ENCODE results near the gene COX19. TPM values are rescaled to one million over a fixed set of nuclear protein-coding genes. Genes with fewer than 3 reads are reported as not detected.
"Not testable (repeated sequence)": the region's sequence is repeated elsewhere in the genome, so short reads cannot be mapped to it uniquely, and the experiment has no call there.

The COX19 gene
- total and polyA plus RNA-seq, 12 donors = 3.7 to 9.1 (median 6.1) TPM

DNA sequence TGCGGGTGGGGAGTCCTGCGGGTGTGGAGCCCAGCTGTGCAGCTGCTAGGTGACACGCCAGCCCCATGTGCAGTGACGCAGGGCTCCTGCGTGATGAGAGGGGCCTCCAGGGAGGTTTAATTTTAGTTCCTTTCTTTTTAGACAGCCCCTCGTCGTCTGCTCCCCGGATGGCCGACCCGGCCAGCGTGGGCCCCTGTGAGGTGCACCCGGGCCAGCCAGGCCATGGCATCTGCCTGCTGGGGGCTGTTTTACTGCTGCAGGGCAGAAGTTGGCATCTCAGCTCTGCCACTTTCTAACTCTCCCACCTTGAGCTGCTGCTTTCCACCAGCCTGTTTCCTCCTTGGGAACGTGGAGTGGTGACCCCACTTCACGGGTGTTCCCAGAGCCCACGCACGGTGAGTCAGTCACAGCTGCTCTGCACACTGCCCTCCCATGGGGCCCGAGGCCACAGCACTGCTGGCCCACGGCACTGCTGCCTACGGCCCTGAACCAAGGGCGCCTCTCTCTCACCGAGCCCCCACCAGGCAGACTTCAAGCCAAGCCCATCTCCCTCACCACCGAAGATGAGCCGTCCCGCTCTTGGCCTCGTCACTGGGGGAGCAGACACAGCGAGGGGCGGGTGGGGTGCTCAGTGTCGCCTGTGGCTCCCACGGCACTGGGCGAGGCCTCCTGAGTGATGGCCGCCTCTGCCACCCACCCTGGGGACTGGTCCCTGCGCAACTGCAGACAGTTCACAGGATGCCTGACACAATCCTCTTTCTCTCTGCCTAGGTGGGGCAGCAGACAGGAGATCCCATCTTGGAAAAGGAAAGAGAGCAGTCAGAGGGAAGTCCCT lies 28.9 kb upstream of the COX19 start:
- TF ChIP-seq, protein P1, sequence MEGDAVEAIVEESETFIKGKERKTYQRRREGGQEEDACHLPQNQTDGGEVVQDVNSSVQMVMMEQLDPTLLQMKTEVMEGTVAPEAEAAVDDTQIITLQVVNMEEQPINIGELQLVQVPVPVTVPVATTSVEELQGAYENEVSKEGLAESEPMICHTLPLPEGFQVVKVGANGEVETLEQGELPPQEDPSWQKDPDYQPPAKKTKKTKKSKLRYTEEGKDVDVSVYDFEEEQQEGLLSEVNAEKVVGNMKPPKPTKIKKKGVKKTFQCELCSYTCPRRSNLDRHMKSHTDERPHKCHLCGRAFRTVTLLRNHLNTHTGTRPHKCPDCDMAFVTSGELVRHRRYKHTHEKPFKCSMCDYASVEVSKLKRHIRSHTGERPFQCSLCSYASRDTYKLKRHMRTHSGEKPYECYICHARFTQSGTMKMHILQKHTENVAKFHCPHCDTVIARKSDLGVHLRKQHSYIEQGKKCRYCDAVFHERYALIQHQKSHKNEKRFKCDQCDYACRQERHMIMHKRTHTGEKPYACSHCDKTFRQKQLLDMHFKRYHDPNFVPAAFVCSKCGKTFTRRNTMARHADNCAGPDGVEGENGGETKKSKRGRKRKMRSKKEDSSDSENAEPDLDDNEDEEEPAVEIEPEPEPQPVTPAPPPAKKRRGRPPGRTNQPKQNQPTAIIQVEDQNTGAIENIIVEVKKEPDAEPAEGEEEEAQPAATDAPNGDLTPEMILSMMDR (IDR thresholded peaks at IDR 0.05) = no peak
- intact Hi-C loops (cut with DNase I) = no loop called here
- ATAC-seq (peak in 7 of 8 donors; percentile 7 to 46 (median 30)), DNase-seq (no peak)
- H3K27me3 ChIP-seq = no peaks in the 10 kb centered on the region
- peaks cover 0 to 47% (median 10%) of the 10 kb centered on the region in 9 donors for H3K36me3 ChIP-seq
- 75 to 83% methylated on average over 32 of the region's 32 CpGs for WGBS, 2 donors
- no peaks in the 10 kb centered on the region for H3K9me3 ChIP-seq
- no peak overlapping the region for H3K4me3 ChIP-seq
- H3K4me1 ChIP-seq = no peaks in the 10 kb centered on the region
- H3K27ac ChIP-seq = no peak overlapping the region

DNA sequence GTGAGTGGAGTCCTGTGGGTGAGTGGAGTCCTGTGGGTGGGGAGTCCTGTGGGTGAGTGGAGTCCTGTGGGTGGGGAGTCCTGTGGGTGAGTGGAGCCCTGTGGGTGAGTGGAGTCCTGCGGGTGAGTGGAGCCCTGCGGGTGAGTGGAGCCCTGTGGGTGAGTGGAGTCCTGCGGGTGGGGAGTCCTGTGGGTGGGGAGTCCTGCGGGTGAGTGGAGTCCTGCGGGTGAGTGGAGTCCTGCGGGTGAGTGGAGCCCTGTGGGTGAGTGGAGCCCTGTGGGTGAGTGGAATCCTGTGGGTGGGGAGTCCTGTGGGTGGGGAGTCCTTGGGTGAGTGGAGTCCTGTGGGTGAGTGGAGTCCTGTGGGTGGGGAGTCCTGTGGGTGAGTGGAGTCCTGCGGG lies 27.1 kb upstream of the COX19 start:
- H3K27ac ChIP-seq; H3K9me3 ChIP-seq; DNase-seq; H3K27me3 ChIP-seq; ATAC-seq; H3K4me3 ChIP-seq; H3K4me1 ChIP-seq; intact Hi-C loops (cut with DNase I): not testable (repeated sequence)
- peaks cover 0 to 48% (median 9%) of the 10 kb centered on the region in 9 donors for H3K36me3 ChIP-seq
- WGBS, 2 donors = 99 to 100% methylated on average over 1 to 5 of the region's 7 CpGs

DNA sequence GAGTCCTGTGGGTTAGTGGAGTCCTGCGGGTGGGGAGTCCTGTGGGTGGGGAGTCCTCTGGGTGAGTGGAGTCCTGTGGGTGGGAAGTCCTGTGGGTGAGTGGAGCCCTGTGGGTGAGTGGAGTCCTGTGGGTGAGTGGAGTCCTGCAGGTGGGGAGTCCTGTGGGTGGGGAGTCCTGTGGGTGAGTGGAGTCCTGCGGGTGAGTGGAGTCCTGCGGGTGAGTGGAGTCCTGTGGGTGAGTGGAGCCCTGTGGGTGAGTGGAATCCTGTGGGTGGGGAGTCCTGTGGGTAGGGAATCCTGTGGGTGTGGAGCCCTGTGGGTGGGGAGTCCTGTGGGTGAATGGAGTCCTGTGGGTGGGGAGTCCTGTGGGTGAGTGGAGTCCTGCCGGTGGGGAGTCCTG lies 26.7 kb upstream of the COX19 start:
- DNase-seq; H3K27ac ChIP-seq; H3K27me3 ChIP-seq; H3K4me3 ChIP-seq; ATAC-seq; H3K4me1 ChIP-seq; intact Hi-C loops (cut with DNase I); H3K9me3 ChIP-seq: not testable (repeated sequence)
- H3K36me3 ChIP-seq = peaks cover 0 to 48% (median 7%) of the 10 kb centered on the region in 9 donors
- 90 to 93% methylated on average over 4 of the region's 4 CpGs for WGBS, 2 donors

DNA sequence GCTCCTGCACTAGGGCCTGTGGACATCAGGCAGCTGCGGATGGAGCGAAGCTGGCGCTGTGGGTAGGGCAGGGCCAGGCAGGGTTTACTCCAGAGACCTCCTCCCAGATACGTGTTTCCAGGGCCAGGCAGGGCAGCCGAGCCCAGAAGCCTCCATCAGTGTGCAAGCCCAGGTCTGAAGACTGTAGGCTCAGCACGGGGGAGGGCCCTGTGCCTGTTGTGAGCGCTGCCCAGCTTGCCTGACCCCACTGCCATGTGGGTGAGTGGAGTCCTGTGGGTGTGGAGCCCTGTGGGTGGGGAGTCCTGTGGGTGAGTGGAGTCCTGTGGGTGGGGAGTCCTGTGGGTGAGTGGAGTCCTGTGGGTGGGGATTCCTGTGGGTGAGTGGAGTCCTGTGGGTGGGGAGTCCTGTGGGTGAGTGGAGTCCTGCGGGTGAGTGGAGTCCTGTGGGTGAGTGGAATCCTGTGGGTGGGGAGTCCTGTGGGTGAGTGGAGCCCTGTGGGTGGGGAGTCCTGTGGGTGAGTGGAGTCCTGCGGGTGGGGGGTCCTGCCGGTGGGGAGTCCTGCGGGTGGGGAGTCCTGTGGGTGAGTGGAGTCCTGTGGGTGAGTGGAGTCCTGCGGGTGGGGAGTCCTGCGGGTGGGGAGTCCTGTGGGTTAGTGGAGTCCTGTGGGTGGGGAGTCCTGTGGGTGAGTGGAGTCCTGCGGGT lies 25.9 kb upstream of the COX19 start:
- intact Hi-C loops (cut with DNase I); H3K4me3 ChIP-seq; DNase-seq; ATAC-seq; H3K9me3 ChIP-seq; H3K27ac ChIP-seq; H3K27me3 ChIP-seq; H3K4me1 ChIP-seq: not testable (repeated sequence)
- WGBS, 2 donors = 86 to 94% methylated on average over 12 to 14 of the region's 14 CpGs
- peaks cover 0 to 54% (median 12%) of the 10 kb centered on the region in 9 donors for H3K36me3 ChIP-seq

DNA sequence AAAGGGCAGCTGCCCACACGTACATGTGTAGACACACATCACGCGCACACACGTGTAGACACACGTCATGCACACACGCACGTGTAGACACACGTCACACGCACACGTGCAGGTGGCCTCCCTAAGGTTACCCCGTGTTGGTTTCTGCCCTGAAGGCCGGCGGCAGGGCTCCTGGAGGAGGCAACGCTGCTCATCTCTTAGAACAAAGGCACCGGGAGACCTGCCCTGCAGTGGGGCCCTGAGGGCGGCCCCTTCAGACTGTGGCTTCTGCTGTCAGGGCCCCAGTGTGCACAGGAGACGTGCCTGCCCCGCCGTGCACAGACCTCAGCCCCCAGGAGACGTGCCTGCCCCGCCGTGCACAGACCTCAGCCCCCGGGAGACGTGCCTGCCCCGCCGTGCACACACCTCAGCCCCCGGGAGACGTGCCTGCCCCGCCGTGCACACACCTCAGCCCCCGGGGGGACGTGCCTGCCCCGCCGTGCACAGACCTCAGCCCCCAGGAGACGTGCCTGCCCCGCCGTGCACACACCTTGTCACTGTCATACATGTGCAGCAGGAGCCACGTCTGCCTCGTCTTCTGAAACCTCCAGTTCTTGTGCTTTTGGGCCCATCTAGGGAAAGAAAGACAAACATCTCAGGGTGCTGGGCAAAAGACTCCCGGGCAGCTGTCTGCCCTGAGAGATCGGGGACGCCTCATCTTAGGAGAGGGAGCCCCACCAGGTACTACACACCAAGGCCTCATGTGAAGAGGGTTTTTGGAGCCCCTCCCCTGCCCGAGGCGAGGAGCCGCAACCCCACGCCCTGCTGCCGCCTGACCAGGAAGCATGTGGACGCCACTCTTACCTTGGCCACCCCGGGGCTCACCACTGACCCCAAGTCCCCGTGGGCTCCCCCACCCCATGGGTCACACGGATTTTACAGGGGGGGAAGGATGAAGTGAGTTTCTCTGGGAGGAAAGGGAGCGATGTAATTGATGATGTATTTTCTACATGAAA lies 24.9 kb upstream of the COX19 start:
- Histone ChIP-seq H3K27me3 (no peaks in the 10 kb centered on the region), H3K4me3 (no peak overlapping the region), H3K27ac (no peak overlapping the region), H3K9me3 (no peaks in the 10 kb centered on the region), H3K4me1 (no peaks in the 10 kb centered on the region), H3K36me3 (peaks cover 0 to 57% (median 12%) of the 10 kb centered on the region in 9 donors)
- no peak for DNase-seq
- 89 to 90% methylated on average over 44 to 52 of the region's 52 CpGs for WGBS, 2 donors
- no peak for ATAC-seq
- TF ChIP-seq, protein P1 (IDR thresholded peaks at IDR 0.05) = no peak
- intact Hi-C loops (cut with DNase I) = loop anchor here in 8 of 10 donors (10.0 kb wide), 4 partner anchors 135 to 175 kb away; partner anchors contain the start of gene ZFAND2A (in 1 of the 8)
